Gastroesophageal sphincter (tissue), 2 donors: ENCODE measurements around the gene ENTPD1.

ENCODE experiments used
- EP300 ChIP-seq: sonication (generic); formaldehyde crosslinking; IDR thresholded peaks from one replicate; pipeline ENCODE4 v1.6.1; 2017; ENCODE audit warnings: antibody characterized with exemption, mild to moderate bottlenecking
- POLR2AphosphoS5 ChIP-seq: sonication (generic); formaldehyde crosslinking; IDR thresholded peaks from one replicate; pipeline ENCODE4 v1.6.1; 2017; ENCODE audit warnings: antibody characterized with exemption

DNA sequence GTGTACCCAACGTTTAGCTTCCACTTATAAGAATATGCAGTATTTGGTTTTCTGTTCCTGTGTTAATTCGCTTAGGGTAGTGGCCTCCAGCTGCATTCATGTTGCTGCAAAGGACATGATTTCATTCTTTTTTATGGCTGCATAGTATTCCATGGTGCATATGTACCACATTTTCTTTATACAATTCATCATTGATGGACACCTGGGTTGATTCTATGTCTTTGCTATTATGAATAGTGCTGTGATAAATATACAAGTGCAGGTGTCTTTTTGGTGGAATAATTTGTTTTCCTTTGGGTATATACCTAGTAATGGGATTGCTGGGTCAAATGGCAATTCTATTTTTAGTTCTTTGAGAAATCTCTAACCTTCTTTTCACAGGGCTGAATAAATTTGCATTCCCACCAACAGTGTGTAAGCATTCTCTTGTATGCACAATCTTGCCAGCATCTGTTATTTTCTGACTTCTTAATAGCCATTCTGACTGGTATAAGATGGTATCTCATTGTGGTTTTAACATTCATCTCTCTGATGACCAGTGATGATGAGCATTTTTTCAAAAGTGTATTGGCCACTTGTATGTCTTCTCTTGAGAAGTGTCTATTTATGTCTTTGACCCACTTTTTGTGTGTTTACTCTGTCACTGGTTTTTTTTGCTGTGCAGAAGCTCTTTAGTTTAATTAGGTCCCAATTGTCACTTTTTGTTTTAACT, 79.3 kb downstream of the ENTPD1 start:
- TF ChIP-seq POLR2AphosphoS5 (no peak), EP300 (no peak)
